ENCODE results near the gene TENM4. TPM values are rescaled to one million over a fixed set of nuclear protein-coding genes. Genes with fewer than 3 reads are reported as not detected.

The TENM4 gene
- total and polyA plus RNA-seq, 2 of the 8 experiments (the other 6 are each of a cell fraction or from before 2014, with no cell fraction given) = 3.5 to 7.2 TPM

DNA sequence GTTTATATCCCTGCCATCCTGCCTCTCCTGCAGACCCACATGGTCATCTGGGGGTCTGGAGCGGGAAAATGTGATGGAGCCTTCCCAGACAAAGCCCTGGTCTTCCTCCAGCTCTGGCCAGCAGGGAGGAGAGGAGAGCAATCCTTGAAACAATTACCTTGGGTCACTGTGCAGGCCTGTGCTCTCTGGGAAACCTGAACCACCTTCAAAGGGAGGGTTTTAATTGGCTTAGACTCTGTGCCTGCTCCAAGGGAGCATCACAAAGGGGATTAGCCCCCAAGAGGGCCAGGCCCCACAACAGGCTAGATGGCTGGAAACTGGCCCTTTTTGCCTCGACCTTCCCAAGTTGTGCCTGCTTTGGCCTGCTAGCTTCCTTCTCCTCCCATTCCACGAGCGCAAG, 351.9 kb downstream of the TENM4 start (continued):
- TF ChIP-seq, protein P1, sequence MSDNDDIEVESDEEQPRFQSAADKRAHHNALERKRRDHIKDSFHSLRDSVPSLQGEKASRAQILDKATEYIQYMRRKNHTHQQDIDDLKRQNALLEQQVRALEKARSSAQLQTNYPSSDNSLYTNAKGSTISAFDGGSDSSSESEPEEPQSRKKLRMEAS (IDR thresholded peaks at IDR 0.05) = peak; percentile 37; the same call in 1 of the 2 replicates
- no peak for TF ChIP-seq CEBPB (IDR thresholded peaks at IDR 0.05; ENCODE audit: low read depth, low read length)
- TF ChIP-seq, protein P2, sequence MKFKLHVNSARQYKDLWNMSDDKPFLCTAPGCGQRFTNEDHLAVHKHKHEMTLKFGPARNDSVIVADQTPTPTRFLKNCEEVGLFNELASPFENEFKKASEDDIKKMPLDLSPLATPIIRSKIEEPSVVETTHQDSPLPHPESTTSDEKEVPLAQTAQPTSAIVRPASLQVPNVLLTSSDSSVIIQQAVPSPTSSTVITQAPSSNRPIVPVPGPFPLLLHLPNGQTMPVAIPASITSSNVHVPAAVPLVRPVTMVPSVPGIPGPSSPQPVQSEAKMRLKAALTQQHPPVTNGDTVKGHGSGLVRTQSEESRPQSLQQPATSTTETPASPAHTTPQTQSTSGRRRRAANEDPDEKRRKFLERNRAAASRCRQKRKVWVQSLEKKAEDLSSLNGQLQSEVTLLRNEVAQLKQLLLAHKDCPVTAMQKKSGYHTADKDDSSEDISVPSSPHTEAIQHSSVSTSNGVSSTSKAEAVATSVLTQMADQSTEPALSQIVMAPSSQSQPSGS (IDR thresholded peaks at IDR 0.05; ENCODE audit: low read length) = no peak
- no peak for TF ChIP-seq TAF7 (optimal IDR thresholded peaks at IDR 0.05; ENCODE audit: borderline replicate concordance, low read depth, low read length)
- no peak for TF ChIP-seq POLR2AphosphoS5 (IDR thresholded peaks at IDR 0.05; ENCODE audit: low read depth, low read length)
- no peak for TF ChIP-seq CHD1 (IDR thresholded peaks at IDR 0.05; ENCODE audit: low read depth, low read length)
- TF ChIP-seq TEAD4 (IDR thresholded peaks at IDR 0.05; ENCODE audit: low read depth, low read length) = no peak
- no peak for TF ChIP-seq MAFK (IDR thresholded peaks at IDR 0.05; ENCODE audit: low read depth, low read length)
- TF ChIP-seq BACH1 (IDR thresholded peaks at IDR 0.05; ENCODE audit: low read length) = no peak
- TF ChIP-seq RAD21 (IDR thresholded peaks at IDR 0.05 in 1 of 2, conservative IDR thresholded peaks at IDR 0.05 in 1 of 2; ENCODE audit: low read depth in 2 of 2, low read length in 2 of 2) = no peak
- TF ChIP-seq HDAC6 (IDR thresholded peaks at IDR 0.05; ENCODE audit: low read depth, low read length) = no peak
- no peak for TF ChIP-seq ZNF274 (IDR thresholded peaks at IDR 0.05; ENCODE audit: borderline replicate concordance, extremely low read depth, low read length)
